K562 (cell line): ENCODE results near the gene VENTX. TPM values are rescaled to one million over a fixed set of nuclear protein-coding genes. Genes with fewer than 3 reads are reported as not detected.

Experiments
- EGR1 ChIP-seq: fragments of 450-650 bp; conservative IDR thresholded peaks from 2 replicates; pipeline ENCODE4 v1.6.1; 2017; ENCODE audit warnings: mild to moderate bottlenecking
- GABPA ChIP-seq: fragments of 200-800 bp; sonication (Bioruptor generic); conservative IDR thresholded peaks from 2 replicates; pipeline ENCODE4 v1.6.1; 2016; ENCODE audit warnings: low read depth, missing genetic modification characterization, missing compliant biosample characterization
- POLR2A ChIP-seq: fragments of 450-650 bp; conservative IDR thresholded peaks from 2 replicates; pipeline ENCODE4 v1.6.1; 2016
- RBBP5 ChIP-seq: fragments of 200-600 bp; sonication (generic); IDR thresholded peaks from 2 replicates; pipeline ENCODE4 v1.6.1; 2012; ENCODE audit warnings: borderline replicate concordance, mild to moderate bottlenecking, low read length, control low read depth, inconsistent platforms; ENCODE audit not compliant: insufficient read depth, poor library complexity, severe bottlenecking
- polyA plus RNA-seq, 8 experiments: library from polyadenylated mRNA; depleted of rRNA in 4 of 8; stranded (reverse) in 5 of 8; unstranded in 3 of 8; fragments of >200 nt; fragmentation: Nextera tagmentation in 2 of 8; fragmentation: Illumina TruSeq in 1 of 8; extraction: Ambion mirVana in 2 of 8; extraction: Trizol in 1 of 8; gene quantifications; 2 replicates each; pipeline versions ENCODE4 v1.2.1 to v1.2.3, GENCODE V29; 2011 to 2014; ENCODE audit warnings: inconsistent platforms in 1 of 8, missing spikeins in 1 of 8
- total RNA-seq, 7 experiments: library from RNA; depleted of rRNA in 6 of 7; stranded (reverse); fragments of >200 nt in 6 of 7; fragmentation: Illumina TruSeq in 2 of 7; extraction: Trizol in 2 of 7; gene quantifications; 2 replicates each; pipeline versions ENCODE4 v1.2.1 to v1.2.3, GENCODE V29; 2011 to 2021; ENCODE audit warnings: low replicate concordance in 1 of 7
- TF ChIP-seq, protein P1 (sequence below): fragments of 450-650 bp; IDR thresholded peaks from 2 replicates; pipeline ENCODE4 v1.6.1; 2017; ENCODE audit warnings: antibody characterized with exemption, mild to moderate bottlenecking
- TF ChIP-seq, protein P2 (sequence below): sonication (generic); formaldehyde crosslinking; IDR thresholded peaks from 2 replicates; pipeline ENCODE4 v1.8.0; 2022; ENCODE audit warnings: mild to moderate bottlenecking, missing genetic modification reagents

The VENTX gene
- total and polyA plus RNA-seq, 9 of the 15 experiments (the other 6 are each of a cell fraction or from before 2014, with no cell fraction given) = 0.07 to 0.70 (median 0.20) TPM; not detected in 1

GRCh38 chr10:133260895-133261725, 23.5 kb downstream of the VENTX start (continued):
- TF ChIP-seq, protein P1, sequence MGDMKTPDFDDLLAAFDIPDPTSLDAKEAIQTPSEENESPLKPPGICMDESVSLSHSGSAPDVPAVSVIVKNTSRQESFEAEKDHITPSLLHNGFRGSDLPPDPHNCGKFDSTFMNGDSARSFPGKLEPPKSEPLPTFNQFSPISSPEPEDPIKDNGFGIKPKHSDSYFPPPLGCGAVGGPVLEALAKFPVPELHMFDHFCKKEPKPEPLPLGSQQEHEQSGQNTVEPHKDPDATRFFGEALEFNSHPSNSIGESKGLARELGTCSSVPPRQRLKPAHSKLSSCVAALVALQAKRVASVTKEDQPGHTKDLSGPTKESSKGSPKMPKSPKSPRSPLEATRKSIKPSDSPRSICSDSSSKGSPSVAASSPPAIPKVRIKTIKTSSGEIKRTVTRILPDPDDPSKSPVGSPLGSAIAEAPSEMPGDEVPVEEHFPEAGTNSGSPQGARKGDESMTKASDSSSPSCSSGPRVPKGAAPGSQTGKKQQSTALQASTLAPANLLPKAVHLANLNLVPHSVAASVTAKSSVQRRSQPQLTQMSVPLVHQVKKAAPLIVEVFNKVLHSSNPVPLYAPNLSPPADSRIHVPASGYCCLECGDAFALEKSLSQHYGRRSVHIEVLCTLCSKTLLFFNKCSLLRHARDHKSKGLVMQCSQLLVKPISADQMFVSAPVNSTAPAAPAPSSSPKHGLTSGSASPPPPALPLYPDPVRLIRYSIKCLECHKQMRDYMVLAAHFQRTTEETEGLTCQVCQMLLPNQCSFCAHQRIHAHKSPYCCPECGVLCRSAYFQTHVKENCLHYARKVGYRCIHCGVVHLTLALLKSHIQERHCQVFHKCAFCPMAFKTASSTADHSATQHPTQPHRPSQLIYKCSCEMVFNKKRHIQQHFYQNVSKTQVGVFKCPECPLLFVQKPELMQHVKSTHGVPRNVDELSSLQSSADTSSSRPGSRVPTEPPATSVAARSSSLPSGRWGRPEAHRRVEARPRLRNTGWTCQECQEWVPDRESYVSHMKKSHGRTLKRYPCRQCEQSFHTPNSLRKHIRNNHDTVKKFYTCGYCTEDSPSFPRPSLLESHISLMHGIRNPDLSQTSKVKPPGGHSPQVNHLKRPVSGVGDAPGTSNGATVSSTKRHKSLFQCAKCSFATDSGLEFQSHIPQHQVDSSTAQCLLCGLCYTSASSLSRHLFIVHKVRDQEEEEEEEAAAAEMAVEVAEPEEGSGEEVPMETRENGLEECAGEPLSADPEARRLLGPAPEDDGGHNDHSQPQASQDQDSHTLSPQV = 0 out of 2 replicates have a peak, but pooled peaks have one; percentile 48
- TF ChIP-seq EGR1 = 0 out of 2 replicates have a peak, but pooled peaks have one; percentile 3
- no peak for TF ChIP-seq RBBP5
- TF ChIP-seq, protein P2, sequence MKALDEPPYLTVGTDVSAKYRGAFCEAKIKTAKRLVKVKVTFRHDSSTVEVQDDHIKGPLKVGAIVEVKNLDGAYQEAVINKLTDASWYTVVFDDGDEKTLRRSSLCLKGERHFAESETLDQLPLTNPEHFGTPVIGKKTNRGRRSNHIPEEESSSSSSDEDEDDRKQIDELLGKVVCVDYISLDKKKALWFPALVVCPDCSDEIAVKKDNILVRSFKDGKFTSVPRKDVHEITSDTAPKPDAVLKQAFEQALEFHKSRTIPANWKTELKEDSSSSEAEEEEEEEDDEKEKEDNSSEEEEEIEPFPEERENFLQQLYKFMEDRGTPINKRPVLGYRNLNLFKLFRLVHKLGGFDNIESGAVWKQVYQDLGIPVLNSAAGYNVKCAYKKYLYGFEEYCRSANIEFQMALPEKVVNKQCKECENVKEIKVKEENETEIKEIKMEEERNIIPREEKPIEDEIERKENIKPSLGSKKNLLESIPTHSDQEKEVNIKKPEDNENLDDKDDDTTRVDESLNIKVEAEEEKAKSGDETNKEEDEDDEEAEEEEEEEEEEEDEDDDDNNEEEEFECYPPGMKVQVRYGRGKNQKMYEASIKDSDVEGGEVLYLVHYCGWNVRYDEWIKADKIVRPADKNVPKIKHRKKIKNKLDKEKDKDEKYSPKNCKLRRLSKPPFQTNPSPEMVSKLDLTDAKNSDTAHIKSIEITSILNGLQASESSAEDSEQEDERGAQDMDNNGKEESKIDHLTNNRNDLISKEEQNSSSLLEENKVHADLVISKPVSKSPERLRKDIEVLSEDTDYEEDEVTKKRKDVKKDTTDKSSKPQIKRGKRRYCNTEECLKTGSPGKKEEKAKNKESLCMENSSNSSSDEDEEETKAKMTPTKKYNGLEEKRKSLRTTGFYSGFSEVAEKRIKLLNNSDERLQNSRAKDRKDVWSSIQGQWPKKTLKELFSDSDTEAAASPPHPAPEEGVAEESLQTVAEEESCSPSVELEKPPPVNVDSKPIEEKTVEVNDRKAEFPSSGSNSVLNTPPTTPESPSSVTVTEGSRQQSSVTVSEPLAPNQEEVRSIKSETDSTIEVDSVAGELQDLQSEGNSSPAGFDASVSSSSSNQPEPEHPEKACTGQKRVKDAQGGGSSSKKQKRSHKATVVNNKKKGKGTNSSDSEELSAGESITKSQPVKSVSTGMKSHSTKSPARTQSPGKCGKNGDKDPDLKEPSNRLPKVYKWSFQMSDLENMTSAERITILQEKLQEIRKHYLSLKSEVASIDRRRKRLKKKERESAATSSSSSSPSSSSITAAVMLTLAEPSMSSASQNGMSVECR = 0 out of 2 replicates have a peak, but pooled peaks have one; percentile 43
- TF ChIP-seq POLR2A = peak; percentile 38; the same call in 1 of the 2 replicates
- TF ChIP-seq GABPA (tag) = no peak
